Measurements from ENCODE around the gene LIPA.

Gene LIPA

DNA sequence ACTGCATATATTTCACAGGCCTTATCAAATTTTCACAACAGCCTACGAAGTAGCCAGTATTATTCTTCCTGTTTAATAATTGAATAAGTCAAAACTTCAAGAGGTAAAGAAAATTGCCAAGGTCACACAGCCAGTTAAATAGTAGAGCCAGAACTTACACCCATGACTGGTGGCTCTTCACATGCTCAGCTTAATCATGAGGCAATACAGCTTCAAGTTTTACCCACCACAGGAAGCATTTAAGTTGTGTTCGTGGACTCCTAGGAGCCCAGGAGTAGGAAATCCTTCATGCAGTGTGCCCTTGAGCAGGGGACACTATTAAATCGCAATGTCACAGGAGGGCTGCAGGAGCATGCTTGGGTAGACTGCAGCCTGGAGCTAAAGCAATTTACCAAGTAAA, 11.1 kb downstream of the LIPA start:
- no peak for DNase-seq (ENCODE audit: low read depth)

DNA sequence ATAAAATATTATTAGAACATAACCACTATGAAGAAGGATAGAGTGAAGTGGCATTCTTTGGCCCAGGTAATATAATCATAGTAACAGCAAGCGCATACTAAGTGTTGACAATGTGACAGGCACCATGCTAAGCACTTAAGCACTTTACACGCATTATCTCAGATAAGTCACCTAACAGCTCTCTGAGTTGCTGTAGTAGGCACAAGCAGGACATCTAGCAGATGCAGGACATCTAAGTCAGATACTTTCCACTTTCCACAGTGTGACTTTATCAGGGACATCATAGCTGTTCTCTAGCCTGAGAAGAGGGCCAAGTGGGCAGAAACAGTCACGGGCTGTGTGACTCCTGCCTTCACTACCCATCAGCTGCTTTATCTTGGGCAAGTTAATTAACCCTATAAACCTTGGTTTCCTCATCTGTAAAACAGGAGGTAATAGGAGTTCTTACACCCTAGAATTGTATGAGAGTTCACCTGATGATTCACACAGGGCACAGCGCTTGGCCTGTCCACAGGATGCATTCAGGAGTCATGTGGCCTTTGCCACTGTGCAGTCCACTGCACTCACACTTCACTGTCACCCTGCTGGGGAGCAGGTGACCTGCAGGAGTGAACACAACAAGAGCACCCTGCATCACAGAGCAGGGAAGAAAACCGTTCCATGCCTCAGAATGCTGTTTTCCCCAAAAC, 12.5 kb downstream of the LIPA start:
- no peak for DNase-seq (ENCODE audit: low read depth)

DNA sequence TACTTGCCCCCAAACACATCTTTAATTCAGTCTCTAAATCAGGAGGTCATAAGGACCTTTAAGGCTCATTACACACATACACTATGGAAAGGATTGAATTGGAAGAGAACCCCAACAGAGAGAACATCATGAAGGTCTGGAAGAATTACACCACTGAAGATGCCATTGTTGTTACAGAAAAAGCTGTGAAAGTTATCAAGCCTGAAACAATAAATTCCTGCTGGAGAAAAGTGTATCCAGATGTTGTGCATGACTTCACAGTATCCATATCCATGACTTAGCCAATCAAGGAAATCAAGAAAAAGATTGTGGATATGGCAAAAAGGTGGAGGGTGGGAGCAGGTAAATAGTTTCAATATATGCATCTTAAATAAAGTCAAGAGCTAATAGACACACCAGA, 13.7 kb downstream of the LIPA start:
- peak; percentile 37 for DNase-seq (ENCODE audit: low read depth)

DNA sequence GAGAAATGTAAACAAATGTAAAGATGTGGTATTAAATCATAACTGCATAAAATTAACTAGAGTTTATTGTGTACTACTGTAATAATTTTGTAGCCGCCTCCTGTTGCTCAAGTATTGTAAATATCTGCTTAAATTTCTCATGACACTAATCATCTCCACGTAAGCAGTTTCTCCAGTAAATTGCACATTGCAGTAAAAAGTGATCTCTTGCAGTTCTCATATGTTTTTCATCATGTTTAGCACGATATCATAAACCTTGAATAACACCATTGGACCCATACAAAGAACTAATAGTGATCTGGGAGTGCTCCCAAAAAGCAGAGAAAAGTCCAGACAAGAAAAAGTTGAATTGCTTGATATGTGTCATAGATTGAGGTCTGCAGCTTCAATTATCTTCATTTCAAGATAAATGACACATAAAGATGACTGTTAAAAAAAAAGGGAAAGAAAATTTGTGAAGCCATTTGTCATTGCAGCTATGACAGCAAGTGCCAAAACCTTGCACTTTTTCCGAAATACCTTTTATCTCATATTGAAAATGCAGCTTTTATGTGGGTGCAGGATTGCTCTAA, 15.3 kb downstream of the LIPA start:
- DNase-seq (ENCODE audit: low read depth): peak; percentile 93

DNA sequence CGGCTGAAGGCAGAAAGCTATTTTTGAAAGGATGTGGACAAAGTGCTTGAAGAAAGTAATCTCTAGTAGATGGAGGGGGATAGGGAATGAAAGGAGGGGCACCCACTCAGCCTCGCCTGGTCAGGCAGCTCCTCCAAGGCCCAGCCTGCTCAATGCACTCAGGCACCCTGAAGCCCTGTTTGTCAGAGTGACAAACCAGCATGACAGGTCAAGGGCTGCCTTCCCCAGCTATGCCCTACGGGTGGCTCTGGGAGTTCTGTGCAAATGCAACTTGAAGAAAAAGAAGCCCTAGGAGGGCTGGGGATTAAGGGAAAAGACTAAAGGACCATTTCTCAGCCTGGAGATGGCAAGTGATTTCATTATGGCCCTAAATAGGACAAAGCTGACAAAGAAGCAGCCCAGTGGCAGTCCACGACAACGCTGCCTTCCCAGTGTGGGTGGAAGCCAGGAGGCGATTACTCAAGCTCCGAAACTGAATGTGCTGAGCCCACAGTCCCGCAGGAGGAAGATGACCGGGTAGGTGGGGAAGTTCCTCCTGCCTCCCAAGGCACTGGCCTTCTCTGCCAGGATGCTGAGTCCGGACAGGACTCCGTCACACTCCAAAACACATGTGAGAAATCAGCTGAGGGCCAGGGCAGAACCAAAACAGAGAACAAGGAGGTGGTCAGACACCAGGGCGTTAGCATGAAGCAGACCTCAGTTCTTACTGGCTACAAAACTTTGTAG, 16.3 kb downstream of the LIPA start:
- DNase-seq (ENCODE audit: low read depth): peak; percentile 81

DNA sequence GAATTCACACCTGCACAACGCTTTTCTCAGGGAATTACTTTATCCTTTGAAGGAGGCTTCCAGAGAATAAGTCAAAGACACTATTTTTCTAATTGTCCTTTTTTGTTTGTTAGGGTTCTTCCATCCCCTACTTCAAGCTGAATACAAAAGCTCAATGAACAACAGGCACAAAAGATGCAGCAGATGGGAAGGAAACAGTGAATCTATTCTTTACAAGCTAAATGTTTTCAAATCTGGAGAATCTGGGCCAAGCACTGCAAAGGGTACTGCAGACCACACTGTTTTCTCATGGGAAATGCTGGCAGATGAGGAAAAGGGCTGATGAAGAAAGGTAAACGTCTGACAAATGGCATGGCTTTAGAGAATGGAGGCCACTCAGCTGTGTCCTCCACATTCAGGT, 18.5 kb downstream of the LIPA start:
- no peak for DNase-seq (ENCODE audit: low read depth)

DNA sequence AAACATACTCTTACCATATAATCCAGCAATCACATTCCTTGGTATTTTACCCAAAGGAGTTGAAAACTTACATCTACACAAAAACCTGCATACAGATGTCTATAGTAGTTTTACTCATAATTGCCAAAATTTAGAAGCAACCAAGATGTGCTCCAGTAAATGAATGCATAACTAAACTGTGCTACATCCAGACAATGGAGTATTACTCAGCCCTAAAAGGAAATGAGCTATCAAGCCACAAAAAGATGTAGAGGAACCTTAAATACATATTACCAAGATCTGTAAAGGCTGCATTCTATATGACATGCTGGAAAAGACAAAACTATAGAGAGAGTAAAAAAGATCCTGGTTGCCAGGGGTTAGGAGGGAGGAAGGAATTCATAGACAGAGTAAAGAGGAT, 22.6 kb downstream of the LIPA start:
- DNase-seq (ENCODE audit: low read depth): no peak

DNA sequence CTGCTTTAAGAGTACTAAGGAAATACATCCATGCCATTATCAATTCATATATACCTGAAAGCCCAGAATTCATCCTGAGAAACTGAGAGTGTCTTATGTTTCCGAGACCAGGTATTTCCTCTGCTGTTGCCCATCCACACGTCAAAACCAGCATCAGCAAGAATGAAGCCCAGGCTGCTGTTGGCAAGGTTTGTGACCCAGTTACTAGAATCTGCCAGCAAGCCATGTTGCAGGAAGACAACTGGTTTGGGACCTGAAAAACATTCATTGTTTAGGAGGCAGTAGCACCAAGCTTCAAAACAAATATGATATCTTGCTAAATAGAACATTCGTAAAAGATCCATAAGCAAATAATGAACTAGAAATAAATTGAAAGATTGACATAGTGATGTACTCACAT, 23.4 kb downstream of the LIPA start:
- DNase-seq (ENCODE audit: low read depth): no peak

DNA sequence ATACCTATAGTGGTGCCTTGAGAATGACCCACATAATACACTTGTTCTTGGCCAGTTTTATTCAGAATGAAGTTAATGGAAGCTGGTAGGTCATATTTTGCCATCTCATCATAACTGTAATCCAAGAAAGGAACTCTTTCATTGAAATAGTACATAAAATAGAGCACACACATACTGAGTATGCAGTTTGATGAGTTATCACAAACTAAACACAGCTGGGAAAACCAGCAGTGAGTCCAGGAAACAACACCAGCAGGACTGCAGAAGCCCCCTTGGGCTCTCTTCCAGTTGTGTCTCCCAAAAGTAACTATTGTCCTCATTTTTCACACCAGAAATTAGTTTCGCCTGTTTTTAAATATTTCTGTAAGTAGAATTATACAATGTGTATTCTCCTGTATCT, 24.7 kb downstream of the LIPA start:
- DNase-seq (ENCODE audit: low read depth): no peak

DNA sequence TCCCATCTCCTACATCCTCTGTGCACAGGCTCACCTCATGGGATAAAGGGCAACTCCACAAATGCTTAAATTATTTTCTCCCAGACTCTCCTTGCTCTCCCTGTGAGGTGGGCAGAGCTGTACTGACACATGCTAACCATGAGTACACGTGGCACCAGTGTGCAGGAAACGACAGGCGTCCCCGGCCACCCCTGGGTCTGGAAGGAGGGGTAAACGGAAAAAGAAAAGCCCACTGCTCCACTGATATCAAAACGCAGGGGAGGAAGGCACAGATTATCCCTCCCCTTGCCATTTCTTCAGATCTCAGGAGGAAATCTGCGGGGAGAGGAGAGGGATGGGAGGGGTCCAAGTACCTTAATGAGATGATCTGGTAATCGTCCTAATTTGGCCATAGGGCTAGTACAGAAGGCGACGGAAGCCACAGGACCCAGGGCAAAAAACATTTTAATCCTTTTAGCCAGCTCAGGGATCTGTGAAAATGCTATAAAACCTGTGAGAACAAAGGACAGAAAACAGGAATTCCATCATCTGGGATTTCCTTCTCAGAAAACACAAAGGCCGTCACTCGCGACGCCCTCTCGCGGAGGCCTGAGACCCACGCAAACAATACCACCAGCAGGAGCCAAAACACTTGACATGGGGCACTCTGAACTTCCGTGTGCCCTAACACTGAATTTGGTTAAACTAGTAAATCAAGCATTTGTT, 26.7 kb downstream of the LIPA start:
- DNase-seq (ENCODE audit: low read depth): no peak

DNA sequence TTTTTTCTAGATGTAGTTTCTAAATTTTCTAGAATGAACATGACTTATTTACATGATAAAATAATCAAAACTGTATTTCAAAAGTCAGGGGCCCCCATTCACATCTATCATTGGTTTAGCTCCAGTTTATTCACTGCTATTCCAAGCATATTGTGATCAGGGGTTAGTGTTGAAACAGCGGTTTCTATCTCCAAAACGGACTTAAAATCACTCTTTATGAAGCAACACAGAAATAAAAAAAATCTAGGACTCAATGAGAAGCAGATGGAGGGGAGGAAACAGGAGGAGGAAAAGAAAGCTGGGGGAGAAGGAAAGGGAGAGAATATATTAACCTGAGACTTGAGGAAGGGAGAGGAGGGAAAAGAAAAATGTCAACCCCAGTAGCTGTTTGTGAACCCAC, 29.7 kb downstream of the LIPA start:
- DNase-seq (ENCODE audit: low read depth): peak; percentile 64

DNA sequence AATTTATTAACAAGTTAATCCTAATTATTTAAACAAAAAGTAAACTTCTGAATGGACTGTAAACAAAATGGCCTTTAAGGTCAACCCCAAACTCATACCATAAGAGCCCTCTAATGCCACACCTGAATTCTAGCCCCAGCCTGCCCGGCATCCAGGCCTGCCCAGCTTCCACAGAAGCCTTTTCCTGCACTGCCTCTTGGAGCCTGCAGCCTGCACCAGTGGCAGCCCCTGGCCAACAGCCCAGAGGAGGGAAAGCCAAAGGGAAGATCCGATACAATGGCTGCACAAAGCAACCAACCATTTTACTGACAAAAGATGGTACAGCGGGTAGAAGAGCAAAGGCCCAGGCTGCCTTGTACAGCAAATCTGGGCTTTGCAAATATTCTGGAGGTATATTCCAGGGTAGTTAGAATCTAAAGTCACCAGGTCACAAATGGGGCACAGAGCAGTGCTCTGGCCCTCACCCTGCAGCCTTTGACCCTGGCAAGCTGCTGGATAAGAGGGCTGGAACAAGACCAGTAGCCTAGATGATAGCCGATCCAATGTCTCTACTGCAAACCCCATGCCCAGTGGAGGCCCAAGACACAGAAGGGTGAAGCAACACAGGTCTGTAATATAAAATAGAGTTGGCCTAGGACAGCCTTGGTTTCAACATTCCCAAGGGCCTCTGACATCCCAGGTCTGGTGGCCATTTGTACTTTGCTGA, 31.9 kb downstream of the LIPA start:
- no peak for DNase-seq (ENCODE audit: low read depth)

DNA sequence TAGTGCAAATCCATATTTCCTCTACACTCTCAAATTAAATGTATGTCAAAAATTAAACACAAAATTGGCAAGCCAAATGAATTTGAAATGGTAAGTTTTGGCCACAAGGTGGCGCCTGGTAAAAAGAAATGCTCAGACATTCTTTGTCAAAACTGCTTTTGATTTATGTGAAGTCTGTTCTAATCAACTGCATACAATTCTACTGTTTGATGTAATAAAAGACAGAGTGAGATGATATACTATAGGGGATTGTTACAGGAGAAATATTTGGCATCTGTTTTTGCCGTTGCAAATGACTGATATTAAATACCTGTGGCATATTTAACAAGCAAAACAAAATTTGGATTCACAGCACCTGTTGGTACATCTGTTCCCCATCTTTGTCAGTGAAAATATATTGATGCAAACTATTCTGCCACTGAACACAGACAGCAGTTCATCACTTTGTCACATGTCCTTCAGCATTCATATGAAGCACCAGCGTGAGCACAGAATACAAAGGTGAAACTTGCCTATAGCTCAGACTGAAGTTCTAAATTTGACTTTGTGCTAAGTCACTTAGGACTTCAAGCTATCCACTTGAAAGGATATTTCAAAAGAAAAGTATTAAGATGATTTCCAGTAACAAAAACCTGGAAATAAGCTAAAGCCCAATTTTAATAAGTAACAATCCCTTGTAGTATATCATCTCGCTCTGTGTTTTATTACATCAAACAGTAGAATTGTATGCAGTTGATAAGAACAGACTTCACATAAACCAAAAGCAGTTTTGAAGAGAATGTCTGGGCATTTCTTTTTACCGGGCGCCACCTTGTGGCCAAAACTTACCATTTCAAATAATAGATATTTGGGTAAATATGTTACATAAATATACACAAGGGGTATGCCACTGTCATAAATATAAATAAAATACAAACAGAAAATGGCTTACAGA, 34.3 kb downstream of the LIPA start:
- peak; percentile 46 for DNase-seq (ENCODE audit: low read depth)

DNA sequence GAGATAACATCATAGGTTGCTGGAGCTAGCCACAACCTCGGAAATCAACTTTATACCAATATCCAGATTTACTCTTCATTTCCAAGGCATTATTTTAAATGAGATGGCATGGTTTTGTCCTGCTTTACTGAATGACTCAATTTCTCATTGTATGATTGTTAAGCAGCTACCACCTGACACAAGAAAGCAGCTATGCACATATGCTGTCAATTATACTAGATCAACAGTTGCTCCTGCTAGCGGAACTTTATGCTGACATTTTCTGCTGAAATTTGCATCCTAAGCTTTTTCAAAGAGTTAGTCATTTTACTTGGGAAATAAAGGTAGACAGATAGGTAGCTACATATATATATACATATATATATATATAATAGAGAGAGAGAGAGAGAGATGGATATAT, 35.5 kb downstream of the LIPA start:
- DNase-seq (ENCODE audit: low read depth): no peak

DNA sequence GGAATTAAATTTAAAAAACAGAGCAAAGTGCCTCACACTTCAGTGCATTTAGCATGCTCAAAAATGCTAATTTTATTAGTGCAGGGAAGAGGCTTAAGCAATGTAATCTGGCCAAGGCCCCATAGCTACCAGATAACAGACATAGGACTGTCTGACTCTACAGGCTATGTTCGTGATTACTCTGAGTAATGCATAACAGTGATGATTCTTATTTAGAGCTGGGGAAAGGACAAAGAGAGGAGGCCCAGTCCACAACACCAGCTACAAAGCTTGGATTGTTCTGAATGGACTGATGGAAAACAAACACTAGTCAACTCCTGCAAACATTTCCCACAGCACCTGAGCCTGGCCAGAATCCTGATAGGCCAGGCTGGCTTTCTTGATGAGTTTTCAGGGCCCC, 36.1 kb downstream of the LIPA start:
- no peak for DNase-seq (ENCODE audit: low read depth)

DNA sequence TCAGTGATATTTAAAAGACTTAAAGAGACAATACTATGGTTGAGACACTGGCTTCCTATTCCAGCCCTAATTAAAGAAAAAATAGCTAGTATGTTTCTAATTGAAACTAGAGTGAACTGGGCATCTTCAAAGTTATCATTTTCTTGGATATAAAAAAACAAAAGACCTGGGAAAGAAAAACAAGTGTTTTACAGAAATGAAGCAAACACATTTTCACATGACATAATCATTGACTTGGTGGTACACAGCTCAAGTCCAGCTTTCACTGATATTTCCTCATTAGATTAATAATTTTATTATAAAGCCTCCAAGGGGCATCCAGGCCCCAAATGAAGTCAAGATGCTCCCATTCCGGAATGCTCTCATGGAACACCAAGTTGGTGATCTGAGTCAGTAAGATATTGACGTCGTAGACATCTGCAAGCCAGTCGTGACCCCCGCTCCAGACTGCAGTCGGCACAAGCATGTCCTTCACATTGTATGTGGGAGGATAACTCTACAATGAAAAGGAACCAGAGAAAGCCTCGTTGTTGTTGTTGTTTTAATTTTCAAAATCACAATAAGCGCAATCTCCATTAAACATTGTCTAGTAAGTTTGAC, 36.9 kb downstream of the LIPA start:
- DNase-seq (ENCODE audit: low read depth): no peak

DNA sequence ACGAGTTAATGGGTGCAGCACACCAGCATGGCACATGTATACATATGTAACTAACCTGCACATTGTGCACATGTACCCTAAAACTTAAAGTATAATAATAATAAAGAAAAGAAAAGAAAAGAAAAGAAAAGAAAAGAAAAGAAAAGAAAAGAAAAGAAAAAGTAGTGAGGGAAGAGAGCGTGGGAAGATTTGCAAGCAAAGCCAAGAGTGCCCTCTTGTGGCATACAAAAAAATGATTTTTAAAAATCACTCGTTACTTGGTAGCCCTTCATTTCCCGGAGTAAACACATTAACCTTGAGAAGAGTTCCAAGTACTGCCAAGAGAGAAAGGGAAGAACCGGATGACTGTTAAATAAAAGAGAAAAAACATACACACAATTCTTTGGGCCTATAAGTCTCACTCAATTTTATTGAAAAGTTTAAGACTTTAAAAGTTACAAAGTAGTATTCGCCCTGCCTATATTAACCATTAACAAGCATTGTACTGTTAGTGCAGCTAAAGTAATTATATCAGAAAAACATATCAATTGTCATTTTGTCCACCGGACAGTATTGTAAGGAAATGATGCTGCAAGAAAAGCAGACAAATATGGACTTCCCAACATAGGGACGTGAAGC, 38.3 kb downstream of the LIPA start:
- peak; percentile 56 for DNase-seq (ENCODE audit: low read depth)

DNA sequence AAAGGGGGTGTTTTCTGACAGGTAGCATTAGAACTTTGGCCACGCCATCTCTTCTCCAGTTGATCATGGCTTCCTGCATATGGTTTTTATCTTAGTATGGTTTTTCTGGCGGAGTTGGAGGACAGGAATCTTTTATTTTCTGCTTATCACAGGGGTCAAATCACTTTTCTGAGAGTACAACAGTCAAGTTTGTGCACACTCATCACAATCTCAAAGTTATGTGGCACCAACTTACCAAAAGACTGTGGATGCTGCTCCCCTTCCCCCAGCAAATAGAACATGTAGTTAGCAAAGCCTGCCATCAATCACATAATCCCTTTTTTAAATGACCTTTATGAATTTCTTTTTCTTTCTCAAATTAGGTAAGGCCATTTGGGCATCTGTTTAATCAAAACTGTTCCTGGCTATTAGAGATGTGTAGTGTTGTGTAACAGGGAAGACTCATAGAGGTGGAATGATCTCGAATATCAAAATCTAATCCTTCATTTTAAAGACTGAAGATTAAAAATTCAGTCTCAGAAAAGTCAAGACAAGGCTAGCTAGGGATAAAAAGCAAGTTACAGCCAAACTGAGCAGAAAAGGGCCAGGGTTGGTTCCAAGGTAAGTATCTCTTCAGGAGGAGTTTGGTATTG, 40.7 kb downstream of the LIPA start:
- DNase-seq (ENCODE audit: low read depth): no peak

DNA sequence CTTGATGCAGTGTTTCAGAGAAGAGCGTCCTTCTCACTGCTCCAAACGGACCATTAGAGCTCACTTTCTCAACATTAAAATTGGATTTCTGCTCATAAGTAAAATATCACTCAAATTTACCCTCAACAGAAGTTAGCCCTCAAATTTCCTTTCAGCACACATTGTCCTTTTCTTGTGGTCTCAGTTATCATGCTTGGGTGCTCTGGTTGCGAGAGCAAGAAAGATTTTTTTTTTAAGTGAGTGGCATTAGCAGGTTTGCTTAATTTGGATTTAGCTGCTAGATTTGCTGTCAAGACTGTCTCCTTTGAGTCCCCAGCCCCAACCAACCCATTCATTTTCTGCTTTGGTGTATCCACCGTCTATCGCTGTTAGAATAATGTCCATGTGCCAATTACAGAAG, 41.9 kb downstream of the LIPA start:
- DNase-seq (ENCODE audit: low read depth): no peak
